Chondrocyte (in vitro differentiated cells): ENCODE data around the gene COL2A1. TPM values are rescaled to one million over a fixed set of nuclear protein-coding genes. Genes with fewer than 3 reads are reported as not detected.
A peak's percentile ranks its signal among the peaks of the same experiment; 100 is the strongest.

Experiments
- DNase-seq: peaks from one replicate; pipeline ENCODE4 v3.0.0; 2021; ENCODE audit warnings: mixed read lengths, low spot score
- H3K27ac Mint-ChIP-seq: one replicate; pipeline ENCODE4 v1.8.0; 2021; ENCODE audit warnings: mild to moderate bottlenecking, moderate library complexity, mixed read lengths; ENCODE audit not compliant: unreplicated experiment
- H3K27me3 Mint-ChIP-seq: 2 replicates; pipeline ENCODE4 v1.8.0; 2021; ENCODE audit warnings: low read depth, mixed read lengths
- H3K36me3 Mint-ChIP-seq: 2 replicates; pipeline ENCODE4 v1.8.0; 2021; ENCODE audit warnings: low read depth, mixed read lengths
- H3K4me1 Mint-ChIP-seq: 2 replicates; pipeline ENCODE4 v1.8.0; 2021; ENCODE audit warnings: low read depth, mild to moderate bottlenecking, mixed read lengths
- H3K4me3 Mint-ChIP-seq: one replicate; pipeline ENCODE4 v1.8.0; 2021; ENCODE audit warnings: mild to moderate bottlenecking, moderate library complexity, mixed read lengths; ENCODE audit not compliant: unreplicated experiment
- H3K9me3 Mint-ChIP-seq: 2 replicates; pipeline ENCODE4 v1.8.0; 2021; ENCODE audit warnings: low read depth, mixed read lengths
- CTCF ChIP-seq: fragments of 200-600 bp; sonication (generic); IDR thresholded peaks from 2 replicates; pipeline ENCODE4 v1.5.0; 2021; ENCODE audit warnings: antibody characterized with exemption, mild to moderate bottlenecking, moderate library complexity
- total RNA-seq: library from RNA; stranded (reverse); gene quantifications from 3 replicates; pipeline ENCODE4 v1.2.1, GENCODE V29; 2021

COL2A1 gene
- total RNA-seq, 1 donor from 2014 or later, result 35.6 TPM

GRCh38 chr12:47993491-47993890 lies 10.8 kb downstream of the COL2A1 start:
- no peaks in the 10 kb centered on the region for H3K36me3 Mint-ChIP-seq
- H3K27ac Mint-ChIP-seq, result no peak overlapping the region
- H3K4me3 Mint-ChIP-seq, result no peak overlapping the region
- H3K4me1 Mint-ChIP-seq, result peaks cover 10% of the 10 kb centered on the region
- TF ChIP-seq CTCF, result no peak
- peak; percentile 40 for DNase-seq
- H3K27me3 Mint-ChIP-seq, result peaks cover 6% of the 10 kb centered on the region
- no peaks in the 10 kb centered on the region for H3K9me3 Mint-ChIP-seq

- TF ChIP-seq CTCF, result no peak
- peak; percentile 41 for DNase-seq
- no peak overlapping the region for H3K27ac Mint-ChIP-seq
- no peaks in the 10 kb centered on the region for H3K36me3 Mint-ChIP-seq
- no peak overlapping the region for H3K4me3 Mint-ChIP-seq
- H3K27me3 Mint-ChIP-seq, result no peaks in the 10 kb centered on the region
- H3K9me3 Mint-ChIP-seq, result no peaks in the 10 kb centered on the region
- H3K4me1 Mint-ChIP-seq, result peaks cover 17% of the 10 kb centered on the region
Observed at GRCh38 chr12:47992776-47993175, 11.5 kb downstream of the COL2A1 start.

GRCh38 chr12:47991106-47992061 lies 12.9 kb downstream of the COL2A1 start:
- no peak overlapping the region for H3K4me3 Mint-ChIP-seq
- H3K36me3 Mint-ChIP-seq, result no peaks in the 10 kb centered on the region
- H3K9me3 Mint-ChIP-seq, result no peaks in the 10 kb centered on the region
- H3K27ac Mint-ChIP-seq, result no peak overlapping the region
- no peaks in the 10 kb centered on the region for H3K27me3 Mint-ChIP-seq
- DNase-seq, result peak; percentile 65
- no peak for TF ChIP-seq CTCF
- peaks cover 18% of the 10 kb centered on the region for H3K4me1 Mint-ChIP-seq

GRCh38 chr12:47990351-47991105 lies 13.7 kb downstream of the COL2A1 start:
- Mint-ChIP-seq H3K9me3 (no peaks in the 10 kb centered on the region), H3K27me3 (no peaks in the 10 kb centered on the region), H3K36me3 (no peaks in the 10 kb centered on the region), H3K4me1 (peaks cover 13% of the 10 kb centered on the region), H3K27ac (no peak overlapping the region), H3K4me3 (no peak overlapping the region)
- TF ChIP-seq CTCF, result peak; percentile 22
- no peak for DNase-seq

GRCh38 chr12:47989666-47990065 lies 14.6 kb downstream of the COL2A1 start:
- DNase-seq, result peak; percentile 56
- Mint-ChIP-seq H3K9me3 (no peaks in the 10 kb centered on the region), H3K27ac (no peak overlapping the region), H3K4me3 (no peak overlapping the region), H3K4me1 (peaks cover 13% of the 10 kb centered on the region), H3K36me3 (no peaks in the 10 kb centered on the region), H3K27me3 (no peaks in the 10 kb centered on the region)
- TF ChIP-seq CTCF, result no peak
